ENCODE measurements around the gene CFAP20DC.
"Not testable (repeated sequence)": the region's sequence is repeated elsewhere in the genome, so short reads cannot be mapped to it uniquely, and the experiment has no call there.

Gene CFAP20DC

GRCh38 chr3:58864480-58864879 is 185.3 kb downstream of the CFAP20DC start:
- DNase-seq, result no peak

- DNase-seq, result no peak
Observed at GRCh38 chr3:58863206-58863605, 186.6 kb downstream of the CFAP20DC start.

- no peak for DNase-seq
Observed at GRCh38 chr3:58861551-58861950, 188.3 kb downstream of the CFAP20DC start.

- no peak for DNase-seq
Observed at GRCh38 chr3:58858126-58858525, 191.7 kb downstream of the CFAP20DC start.

- no peak for DNase-seq
Observed at GRCh38 chr3:58857402-58857801, 192.4 kb downstream of the CFAP20DC start.

- DNase-seq, result no peak
Observed at GRCh38 chr3:58848826-58849225, 201.0 kb downstream of the CFAP20DC start.

GRCh38 chr3:58842050-58842747 is 207.6 kb downstream of the CFAP20DC start:
- DNase-seq, result not testable (repeated sequence)

GRCh38 chr3:58840949-58841348 is 208.9 kb downstream of the CFAP20DC start:
- DNase-seq, result no peak

- no peak for DNase-seq
Observed at GRCh38 chr3:58839964-58840363, 209.9 kb downstream of the CFAP20DC start.

- DNase-seq, result no peak
Observed at GRCh38 chr3:58839187-58839586, 210.6 kb downstream of the CFAP20DC start.

GRCh38 chr3:58837856-58838255 is 212.0 kb downstream of the CFAP20DC start:
- DNase-seq, result no peak

- DNase-seq, result no peak
Observed at GRCh38 chr3:58837141-58837843, 212.5 kb downstream of the CFAP20DC start.

GRCh38 chr3:58835086-58835485 is 214.7 kb downstream of the CFAP20DC start:
- DNase-seq, result no peak

- no peak for DNase-seq
Observed at GRCh38 chr3:58833491-58833890, 216.3 kb downstream of the CFAP20DC start.

GRCh38 chr3:58829321-58830000 is 220.4 kb downstream of the CFAP20DC start:
- DNase-seq, result no peak

GRCh38 chr3:58824777-58825176 is 225.0 kb downstream of the CFAP20DC start:
- no peak for DNase-seq

- no peak for DNase-seq
Observed at GRCh38 chr3:58824285-58824684, 225.5 kb downstream of the CFAP20DC start.

- not testable (repeated sequence) for DNase-seq
Observed at GRCh38 chr3:58806551-58807244, 243.1 kb downstream of the CFAP20DC start.

- no peak for DNase-seq
Observed at GRCh38 chr3:58804914-58805313, 244.9 kb downstream of the CFAP20DC start.

- no peak for DNase-seq
Observed at GRCh38 chr3:58801541-58801940, 248.3 kb downstream of the CFAP20DC start.

- DNase-seq, result no peak
Observed at GRCh38 chr3:58800940-58801339, 248.9 kb downstream of the CFAP20DC start.

GRCh38 chr3:58800032-58800431 is 249.8 kb downstream of the CFAP20DC start:
- no peak for DNase-seq

- DNase-seq, result no peak
Observed at GRCh38 chr3:58799271-58799670, 250.6 kb downstream of the CFAP20DC start.

Measured in activated CD4-positive, CD25-positive, alpha-beta regulatory T cell (primary cell).